GM12892 (cell line): ENCODE results near the gene TMEM184A.

ENCODE experiments used
- DNase-seq: peaks from one replicate; pipeline ENCODE4 v3.0.0; 2011; ENCODE audit not compliant: insufficient read length
- FAIRE-seq: peaks from 2 replicates; lab custom pipeline; 2011; peaks lifted over from hg19 to GRCh38; lab: Jason Lieb, UNC
- POLR2A ChIP-seq: IDR thresholded peaks from 2 replicates; pipeline ENCODE4 v1.6.1; 2011; ENCODE audit warnings: low read depth, low read length, control low read depth
- POLR2AphosphoS5 ChIP-seq: IDR thresholded peaks from 2 replicates; pipeline ENCODE4 v1.6.1; 2011; ENCODE audit warnings: low read depth, low read length, control low read depth
- TAF1 ChIP-seq: IDR thresholded peaks from 2 replicates; pipeline ENCODE4 v1.6.1; 2011; ENCODE audit warnings: low read depth, mild to moderate bottlenecking, control low read depth, low read length, borderline replicate concordance

The TMEM184A gene

DNA sequence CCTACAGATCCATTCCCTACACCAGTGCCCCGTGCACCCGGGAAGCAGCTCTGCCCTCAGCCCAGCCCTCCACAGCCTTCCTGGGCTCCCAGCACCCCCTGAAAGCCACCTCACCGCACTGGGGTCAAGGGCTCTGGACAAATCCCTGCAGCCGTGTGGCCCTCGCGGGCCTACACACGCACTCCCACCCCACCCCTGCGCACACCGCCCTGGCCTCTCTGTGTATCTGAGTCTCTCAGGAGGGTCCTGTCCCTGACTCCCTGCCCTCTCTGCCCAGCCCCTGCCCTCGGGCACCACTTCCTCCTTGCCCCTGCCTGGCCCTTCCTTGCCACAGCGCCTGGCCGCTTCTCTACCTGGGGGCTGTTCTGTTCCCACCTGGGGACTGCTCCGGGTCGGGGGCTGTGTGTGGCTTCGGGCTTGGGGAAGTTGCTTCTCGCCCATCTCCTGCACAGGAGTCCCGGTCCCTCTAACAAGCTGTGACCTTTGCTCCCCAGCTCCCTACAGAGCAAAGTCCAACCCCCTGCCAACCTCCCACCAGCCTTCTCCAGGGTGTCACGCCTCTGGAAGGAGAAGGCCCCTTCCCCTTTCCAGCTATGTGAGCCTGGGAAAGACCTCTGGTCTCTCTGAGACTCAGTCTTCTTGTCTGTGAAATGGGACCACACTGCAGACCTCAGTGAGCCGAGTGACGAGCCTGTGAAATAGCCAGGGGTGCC lies 1.5 kb downstream of the TMEM184A start:
- FAIRE-seq (no peak), DNase-seq (no peak)
- no peak for TF ChIP-seq TAF1

DNA sequence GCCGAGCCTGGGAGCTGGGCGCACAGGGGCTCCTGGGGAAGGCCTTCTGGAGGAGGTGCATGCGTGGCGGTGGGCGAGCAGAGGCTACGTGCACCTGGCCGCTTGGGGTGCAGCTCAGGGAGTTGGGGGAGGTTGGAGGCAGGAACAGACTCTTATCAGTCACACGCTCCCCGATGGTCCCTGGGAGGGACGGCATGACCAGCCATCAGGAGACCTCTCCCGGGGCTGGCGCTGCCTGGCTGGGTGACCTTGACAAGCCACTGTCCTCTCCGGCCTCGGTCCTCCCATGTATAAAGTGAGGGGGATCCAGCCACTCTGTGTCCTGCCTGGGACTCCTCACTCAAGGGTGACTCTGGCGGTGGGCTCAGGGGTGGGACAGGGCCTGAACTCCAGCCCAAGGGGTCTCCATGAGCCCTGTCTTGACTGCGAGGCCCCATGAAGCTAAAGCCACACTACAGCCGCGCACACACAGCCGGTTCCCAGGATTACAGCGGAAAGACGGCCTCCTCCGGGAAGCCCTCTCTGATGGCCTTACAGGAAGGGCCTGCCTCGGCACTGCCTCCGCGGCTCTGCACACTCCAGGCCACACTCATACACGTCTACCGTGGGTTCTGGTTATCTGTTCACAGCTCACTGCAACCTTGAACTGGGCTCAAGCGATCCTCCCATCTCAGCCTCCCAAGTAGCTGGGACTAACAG lies 2.3 kb downstream of the TMEM184A start:
- FAIRE-seq, result no peak
- TF ChIP-seq POLR2AphosphoS5 (no peak), TAF1 (no peak), POLR2A (no peak)
- DNase-seq, result no peak

DNA sequence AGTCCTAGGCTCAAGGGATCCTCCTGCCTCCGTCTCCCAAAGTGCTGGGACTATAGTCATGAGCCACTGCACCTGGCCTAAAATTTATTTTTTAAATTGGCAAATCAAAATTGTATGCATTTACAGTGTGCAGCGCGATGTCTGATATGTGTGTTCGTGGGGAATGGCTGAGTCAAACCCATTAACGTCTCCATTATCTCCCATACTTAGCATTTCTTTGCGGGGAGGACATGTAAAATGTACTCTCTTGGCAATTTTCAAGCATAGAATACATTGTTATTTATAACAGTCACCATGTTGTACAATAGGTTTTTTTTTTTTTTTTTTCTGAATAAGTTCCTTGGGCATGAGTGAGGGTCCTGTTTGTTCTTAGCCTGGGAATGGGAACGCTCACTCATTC lies 3.8 kb downstream of the TMEM184A start:
- FAIRE-seq, result no peak
- TF ChIP-seq POLR2AphosphoS5 (no peak), POLR2A (no peak), TAF1 (no peak)
- DNase-seq, result no peak

DNA sequence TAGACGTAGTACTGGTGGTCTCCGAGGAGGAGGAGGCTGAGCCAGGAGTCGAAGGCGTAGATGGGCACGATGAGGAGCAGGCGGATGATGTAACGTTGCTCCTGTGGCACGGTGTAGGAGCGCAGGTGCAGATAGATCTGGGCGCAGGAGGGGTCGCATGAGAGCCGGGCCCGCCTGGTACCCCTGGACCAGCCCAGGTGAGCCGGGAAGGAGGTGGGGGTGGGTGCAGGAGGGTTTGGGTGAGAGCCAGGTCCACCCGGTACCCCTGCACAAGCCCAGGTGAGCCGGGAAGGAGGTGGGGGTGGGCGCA lies 5.2 kb downstream of the TMEM184A start:
- no peak for FAIRE-seq
- no peak for DNase-seq
- TF ChIP-seq TAF1 (no peak), POLR2AphosphoS5 (no peak)

DNA sequence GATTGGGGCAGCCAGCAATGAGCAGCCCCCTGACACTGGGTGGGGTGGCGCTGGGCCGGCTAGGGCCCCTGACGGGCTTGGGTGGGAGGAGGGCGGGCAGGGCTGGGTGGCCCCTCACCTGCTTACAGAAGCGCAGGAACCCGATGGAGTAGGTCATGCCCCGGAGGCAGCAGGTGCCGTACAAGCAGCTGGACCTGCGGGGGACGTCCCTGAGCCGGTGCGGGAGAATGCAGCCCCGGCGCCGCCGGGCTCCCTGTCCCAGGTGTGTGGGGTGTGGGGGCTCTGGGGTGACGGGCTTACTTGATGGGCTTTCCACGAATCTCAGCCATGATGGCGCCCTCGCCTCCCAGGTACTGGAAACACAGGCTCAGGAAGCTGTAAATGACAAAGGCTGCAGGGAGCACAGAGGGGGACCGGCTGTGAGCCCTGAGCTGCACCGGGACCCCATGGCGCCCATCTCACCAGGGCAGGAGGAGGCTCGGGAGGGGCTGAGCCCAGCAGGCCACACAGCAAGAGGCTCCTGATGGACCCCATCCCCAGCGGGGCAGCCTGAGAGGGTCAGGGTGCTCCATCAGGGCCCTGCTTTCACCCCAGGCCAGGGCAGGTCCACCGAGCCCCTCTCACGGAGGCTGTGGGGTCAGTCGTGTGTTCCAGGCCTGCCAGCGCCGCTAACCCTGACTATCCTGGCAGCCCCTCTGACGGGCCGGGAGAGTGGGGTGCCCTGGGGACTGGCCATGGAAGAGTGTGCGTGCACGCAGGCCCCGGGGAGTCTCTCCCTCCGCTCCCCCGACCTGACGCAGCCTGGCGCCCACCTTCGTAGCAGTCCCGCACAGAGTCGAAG lies 5.8 kb downstream of the TMEM184A start:
- FAIRE-seq, result no peak
- no peak for DNase-seq
- TF ChIP-seq POLR2AphosphoS5 (no peak), TAF1 (no peak), POLR2A (no peak)

DNA sequence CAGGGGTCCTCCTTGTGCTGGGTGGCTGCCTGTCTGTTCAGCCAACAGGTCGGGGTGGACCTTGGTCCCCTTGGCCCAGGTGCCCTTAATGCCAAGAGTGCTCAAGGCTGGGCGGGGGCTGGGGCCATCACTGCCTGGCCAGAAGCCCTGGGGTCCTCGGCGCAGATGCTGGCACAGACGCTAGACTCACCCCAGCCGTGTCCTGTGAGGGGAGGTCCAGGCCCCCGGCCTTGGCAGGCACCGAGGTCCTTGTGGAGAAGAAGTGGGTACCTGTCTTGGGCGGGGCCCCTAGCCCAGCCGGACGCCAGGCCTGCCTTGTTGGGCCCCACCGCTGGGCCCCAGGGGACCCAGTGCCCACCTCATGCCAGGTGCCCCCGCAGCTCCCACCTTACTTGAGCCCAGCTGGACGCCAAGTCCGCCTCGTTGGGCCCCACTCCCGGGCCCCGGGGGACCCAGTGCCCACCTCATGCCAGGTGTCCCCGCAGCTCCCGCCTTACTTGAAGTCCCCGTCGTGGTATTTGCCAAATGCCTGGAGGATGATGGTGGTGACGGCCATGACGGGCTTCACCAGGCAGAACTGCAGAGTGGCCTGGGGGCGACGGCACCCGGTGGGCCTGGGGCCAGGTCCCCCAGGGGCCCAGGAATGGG lies 6.5 kb downstream of the TMEM184A start:
- TF ChIP-seq POLR2A (no peak), TAF1 (no peak), POLR2AphosphoS5 (no peak)
- DNase-seq (no peak), FAIRE-seq (no peak)

DNA sequence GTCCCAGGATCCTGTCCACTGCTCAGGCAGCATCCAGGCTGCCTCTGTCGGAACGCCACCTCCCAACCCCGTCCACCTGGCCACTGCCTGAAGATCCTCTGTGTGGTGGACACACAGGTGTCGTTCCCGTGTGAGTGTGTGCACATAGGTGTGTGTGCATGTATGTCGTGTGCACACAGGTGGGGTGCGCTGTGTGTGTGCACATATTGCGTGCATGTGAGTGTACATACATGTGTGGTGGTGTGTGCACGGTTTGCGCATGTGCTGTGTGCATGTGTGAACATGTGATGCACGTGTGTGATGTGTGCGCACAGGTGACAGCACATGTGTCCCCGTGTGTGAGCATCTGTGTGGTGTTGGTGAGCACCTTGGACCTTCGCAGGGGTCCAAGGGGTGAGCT lies 7.1 kb downstream of the TMEM184A start:
- DNase-seq (no peak), FAIRE-seq (no peak)
- no peak for TF ChIP-seq POLR2A
- no peak for TF ChIP-seq POLR2AphosphoS5
- TF ChIP-seq TAF1, result no peak

DNA sequence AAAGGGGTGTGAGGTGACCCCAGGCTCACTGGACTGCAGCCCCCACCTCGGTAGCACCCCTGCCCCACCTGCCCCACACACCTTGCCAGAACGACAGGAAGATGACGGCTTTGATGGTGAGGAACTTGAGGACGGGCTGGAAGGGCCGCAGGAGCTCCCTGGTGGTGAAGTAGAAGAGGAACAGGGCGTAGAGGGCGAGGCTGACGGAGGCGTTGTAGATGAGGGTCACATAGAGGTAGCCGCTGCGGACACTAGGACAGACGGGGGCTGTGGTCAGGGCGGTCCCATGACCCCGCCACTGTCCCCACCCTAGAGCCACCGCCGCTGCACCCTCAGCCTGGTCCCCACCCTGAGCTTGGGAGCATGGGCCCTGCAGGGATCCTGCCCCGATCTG lies 7.6 kb downstream of the TMEM184A start:
- TF ChIP-seq TAF1 (no peak), POLR2A (no peak), POLR2AphosphoS5 (no peak)
- DNase-seq (no peak), FAIRE-seq (no peak)

DNA sequence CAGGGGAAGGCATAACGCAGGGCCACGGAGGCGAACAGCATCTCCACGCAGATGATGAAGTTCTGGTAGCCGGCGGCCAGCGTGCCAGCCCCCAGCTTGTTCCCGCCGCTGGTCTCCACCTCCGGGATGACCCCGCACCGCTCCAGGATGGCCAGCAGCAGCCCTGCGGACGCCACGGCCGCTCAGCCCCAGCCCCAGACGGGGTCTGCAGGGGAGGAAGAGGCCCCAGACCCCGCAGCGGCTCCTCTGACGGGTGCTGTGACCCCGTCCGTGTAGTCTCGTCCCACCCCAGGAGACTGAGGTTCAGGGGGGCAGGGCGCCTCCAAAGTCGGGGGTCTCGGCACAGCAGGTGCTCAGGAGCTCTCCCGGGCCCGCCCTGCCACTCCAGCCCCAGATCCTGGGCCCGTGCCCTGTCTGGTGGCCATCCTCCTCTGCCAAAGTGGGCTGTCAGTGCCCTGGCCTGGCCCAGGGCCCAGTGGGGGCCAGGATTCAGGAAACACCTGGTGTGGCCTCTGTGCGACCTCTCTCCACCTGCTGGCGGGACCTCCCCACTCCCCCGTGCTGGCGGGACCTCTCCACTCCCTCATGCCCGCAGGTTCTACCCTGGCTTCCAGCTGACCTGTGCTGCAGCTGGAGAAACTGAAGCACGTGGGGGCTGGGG lies 8.1 kb downstream of the TMEM184A start:
- no peak for DNase-seq
- no peak for FAIRE-seq
- TF ChIP-seq POLR2AphosphoS5, result no peak
- TF ChIP-seq TAF1, result no peak
- TF ChIP-seq POLR2A, result no peak

DNA sequence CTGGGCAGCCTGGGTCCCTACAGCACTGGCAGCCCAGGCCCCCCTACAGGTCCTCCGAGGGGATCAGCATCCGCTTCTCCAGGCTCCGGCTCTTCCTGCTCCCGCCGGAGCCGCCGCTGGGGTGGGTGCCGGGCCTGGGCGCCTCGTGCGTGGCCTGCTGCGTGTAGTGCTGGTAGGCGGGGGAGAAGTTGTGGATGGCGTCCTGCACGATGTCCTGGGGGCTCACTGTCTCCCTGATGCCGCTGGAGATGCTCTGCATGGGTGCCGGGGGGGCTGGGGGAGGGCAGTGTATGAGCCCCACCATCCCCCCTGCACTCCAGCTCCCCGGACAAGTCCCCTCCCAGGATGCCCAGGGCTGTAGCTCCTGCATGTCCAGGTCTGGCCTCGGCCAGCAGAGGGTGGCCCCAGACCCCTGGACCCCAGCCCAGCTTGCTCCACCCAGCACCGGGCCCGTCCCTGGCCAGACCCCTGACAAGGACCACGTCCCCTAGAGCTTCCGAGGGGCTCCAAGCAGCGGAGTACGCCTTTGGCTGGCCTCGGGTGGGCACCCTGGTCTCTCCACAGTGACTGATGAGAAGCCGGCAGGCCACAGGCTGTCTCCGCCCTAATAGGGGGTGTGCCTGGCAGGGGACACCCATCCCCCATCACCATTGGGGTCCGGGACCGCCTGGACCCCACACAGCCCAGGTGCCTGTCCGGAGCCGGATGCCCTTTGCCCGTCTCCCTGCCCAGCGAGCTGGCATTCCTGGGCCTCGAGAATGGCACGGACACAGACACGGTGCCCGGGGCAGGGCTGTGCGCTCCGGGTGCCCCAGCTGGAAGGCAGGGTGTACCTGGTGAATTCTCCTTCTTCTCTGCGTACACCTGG lies 8.9 kb downstream of the TMEM184A start:
- FAIRE-seq, result no peak
- TF ChIP-seq POLR2A, result no peak
- no peak for TF ChIP-seq POLR2AphosphoS5
- no peak for TF ChIP-seq TAF1
- no peak for DNase-seq
